GM12873 (cell line): Measurements from ENCODE around the gene LIG4.

Experiments used
- CTCF ChIP-seq: IDR thresholded peaks from 2 replicates; pipeline ENCODE4 v1.5.1; 2012; ENCODE audit warnings: low read depth, mild to moderate bottlenecking, moderate library complexity, low read length, control low read depth; ENCODE audit not compliant: insufficient read depth; ENCODE audit errors: missing control alignments

LIG4 gene

GRCh38 chr13:108225440-108225839 is 10.1 kb upstream of the LIG4 start:
- no peak for TF ChIP-seq CTCF

DNA sequence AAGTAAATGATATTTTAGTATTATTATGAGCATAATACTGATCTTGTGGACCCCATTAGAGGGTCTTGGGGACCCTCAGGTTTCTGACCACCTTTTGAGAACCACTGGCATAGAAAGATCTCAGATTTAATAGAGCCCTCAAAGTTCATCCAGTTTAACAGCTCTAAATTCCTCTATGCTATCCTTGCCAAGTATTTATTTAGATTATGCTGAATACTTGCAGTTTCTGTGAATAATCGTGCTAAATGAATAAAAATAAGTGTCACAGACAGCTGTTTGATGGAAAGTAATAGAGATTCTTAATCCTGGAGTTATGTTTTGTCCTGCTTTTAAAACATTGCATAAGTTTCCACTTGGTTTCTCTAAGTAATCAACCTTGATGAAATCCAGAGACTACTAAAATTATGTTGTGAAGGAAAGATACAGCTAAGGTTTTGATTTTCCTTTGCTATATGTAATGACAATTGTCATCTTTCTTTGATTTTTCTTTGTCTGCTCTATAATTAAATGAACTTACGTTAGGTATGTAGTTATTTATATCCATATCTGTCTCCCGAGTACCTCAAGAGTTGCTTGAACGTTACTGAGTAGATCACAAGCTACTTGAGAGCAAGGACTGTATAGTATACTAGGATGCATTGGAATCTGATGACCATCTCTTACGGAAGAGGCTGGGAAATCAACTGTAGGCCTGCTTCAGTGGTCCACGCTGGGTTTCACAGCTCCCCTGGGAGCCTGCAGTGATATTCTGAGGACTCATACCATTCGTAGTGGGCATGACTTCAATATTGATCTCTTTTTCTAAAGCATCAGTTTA is 8.6 kb upstream of the LIG4 start:
- no peak for TF ChIP-seq CTCF

DNA sequence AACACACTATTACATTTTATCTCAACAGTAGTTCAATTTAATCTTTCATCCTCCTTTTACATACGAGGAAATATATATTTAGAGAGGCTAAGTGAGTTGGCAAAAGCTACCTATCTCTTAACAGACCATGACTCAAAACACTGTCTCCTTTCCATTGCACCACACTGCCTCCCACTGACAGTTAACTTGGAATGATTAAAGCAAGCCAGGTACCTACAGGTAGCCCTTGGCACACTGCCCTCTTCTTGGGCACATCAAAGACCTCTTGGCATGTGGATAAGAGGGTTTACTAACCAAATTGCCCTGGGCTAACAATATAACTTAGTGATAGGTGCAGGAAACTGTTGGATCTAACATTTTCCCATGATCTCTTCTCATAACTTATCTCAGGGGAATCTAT is 4.7 kb upstream of the LIG4 start:
- TF ChIP-seq CTCF = no peak

- no peak for TF ChIP-seq CTCF
These were observed 3.0 kb upstream of the LIG4 start, which contains the start of gene ABHD13 for GRCh38 chr13:108218044-108218974. Gene ABHD13, plus strand, starts transcription at chr13:108218392. Its CDS starts 10,827 bp downstream, at chr13:108229219.

DNA sequence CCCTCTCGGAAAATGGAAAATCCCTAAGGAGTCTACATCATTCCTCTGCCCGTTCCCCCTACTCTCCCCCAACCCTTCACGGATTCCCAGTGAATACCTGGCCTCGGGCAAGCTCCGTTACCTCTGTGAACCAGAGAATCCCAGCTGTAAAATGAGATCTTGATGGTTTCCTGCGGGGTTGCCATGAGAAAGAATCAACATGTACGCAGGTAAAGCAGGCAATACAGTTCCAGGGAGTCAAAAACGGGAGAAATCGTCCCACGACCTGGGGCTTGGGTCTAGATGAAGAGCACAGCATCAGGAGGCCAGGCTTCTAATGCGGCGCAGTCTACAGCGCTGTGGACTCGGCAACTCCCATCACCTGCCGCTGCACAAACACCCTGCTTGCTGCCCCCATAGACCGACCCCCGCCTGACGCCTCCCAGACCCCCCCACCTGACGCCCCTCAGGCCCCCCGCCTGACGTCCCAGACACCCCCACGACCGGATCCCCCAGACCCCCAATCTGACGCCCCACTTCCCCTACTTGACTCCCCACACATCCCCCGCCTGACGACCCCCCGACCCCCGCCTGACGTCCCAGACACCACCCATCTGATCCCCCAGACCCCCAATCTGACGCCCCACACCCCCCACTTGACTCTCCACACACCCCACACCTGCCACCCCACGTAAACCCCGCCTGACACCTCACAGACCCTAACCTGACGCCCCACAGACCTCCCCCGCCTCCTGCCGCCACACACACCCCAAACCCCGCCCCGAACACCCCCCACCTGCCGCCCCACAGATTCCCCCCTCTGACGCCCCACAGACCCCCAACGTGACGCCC is 680 bp downstream of the LIG4 start:
- no peak for TF ChIP-seq CTCF

DNA sequence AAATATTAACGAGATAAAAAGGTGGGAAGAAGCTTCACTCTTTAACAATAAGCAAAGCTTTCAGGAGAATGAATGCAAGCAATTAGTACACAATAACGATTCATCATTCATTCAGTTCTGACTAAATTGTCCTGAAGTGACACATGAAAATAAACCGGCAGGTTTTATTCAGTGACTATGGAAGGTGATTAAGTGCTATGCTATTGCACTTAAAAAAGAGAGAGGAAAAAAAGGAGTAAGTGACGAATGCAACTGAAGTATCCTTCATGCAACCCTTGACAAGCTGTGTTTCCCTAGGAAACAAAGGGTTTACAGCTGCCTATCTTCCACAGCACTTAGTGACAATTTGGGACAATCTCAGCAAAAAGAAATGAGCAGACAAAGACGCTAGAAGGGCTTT is 1.4 kb downstream of the LIG4 start:
- TF ChIP-seq CTCF = no peak

GRCh38 chr13:108212886-108213285 is 2.5 kb downstream of the LIG4 start:
- no peak for TF ChIP-seq CTCF
